ENCODE results near the gene PDGFC. TPM values are rescaled to one million over a fixed set of nuclear protein-coding genes. Genes with fewer than 3 reads are reported as not detected.

PDGFC gene
- total and polyA plus RNA-seq, 2 donors: 23.4 to 73.5 TPM

- H3K4me3 ChIP-seq (ENCODE audit: low read depth, low read length): no peak overlapping the region
- no peaks in the 10 kb centered on the region for H3K4me1 ChIP-seq (ENCODE audit: insufficient read depth)
- DNase-seq (ENCODE audit: extremely low spot score): no peak
- H3K27ac ChIP-seq (ENCODE audit: low read depth): no peak overlapping the region
- no peaks in the 10 kb centered on the region for H3K36me3 ChIP-seq (ENCODE audit: insufficient read depth)
- 97% methylated on average over 3 of the region's 3 CpGs for WGBS
These were observed 113.5 kb downstream of the PDGFC start for GRCh38 chr4:156858071-156858470.

GRCh38 chr4:156838761-156839160, 132.8 kb downstream of the PDGFC start:
- 96% methylated on average over 5 of the region's 5 CpGs for WGBS
- Histone ChIP-seq H3K27ac (ENCODE audit: low read depth) (no peak overlapping the region), H3K36me3 (ENCODE audit: insufficient read depth) (no peaks in the 10 kb centered on the region), H3K4me1 (ENCODE audit: insufficient read depth) (no peaks in the 10 kb centered on the region), H3K4me3 (ENCODE audit: low read depth, low read length) (no peak overlapping the region)
- DNase-seq (ENCODE audit: extremely low spot score): no peak

GRCh38 chr4:156837625-156838345, 133.8 kb downstream of the PDGFC start:
- no peak for DNase-seq (ENCODE audit: extremely low spot score)
- H3K4me3 ChIP-seq (ENCODE audit: low read depth, low read length): no peak overlapping the region
- H3K36me3 ChIP-seq (ENCODE audit: insufficient read depth): no peaks in the 10 kb centered on the region
- no peak overlapping the region for H3K27ac ChIP-seq (ENCODE audit: low read depth)
- WGBS: 62% methylated on average over 2 of the region's 2 CpGs
- no peaks in the 10 kb centered on the region for H3K4me1 ChIP-seq (ENCODE audit: insufficient read depth)

- Histone ChIP-seq H3K27ac (ENCODE audit: low read depth) (no peak overlapping the region), H3K36me3 (ENCODE audit: insufficient read depth) (no peaks in the 10 kb centered on the region), H3K4me3 (ENCODE audit: low read depth, low read length) (no peak overlapping the region), H3K4me1 (ENCODE audit: insufficient read depth) (no peaks in the 10 kb centered on the region)
- 94% methylated on average over 3 of the region's 3 CpGs for WGBS
- no peak for DNase-seq (ENCODE audit: extremely low spot score)
These were observed 138.7 kb downstream of the PDGFC start for GRCh38 chr4:156832886-156833285.

GRCh38 chr4:156830351-156830750, 141.2 kb downstream of the PDGFC start:
- no peak for DNase-seq (ENCODE audit: extremely low spot score)
- no peak overlapping the region for H3K27ac ChIP-seq (ENCODE audit: low read depth)

GRCh38 chr4:156829201-156829873, 142.3 kb downstream of the PDGFC start:
- Histone ChIP-seq H3K36me3 (ENCODE audit: insufficient read depth) (no peaks in the 10 kb centered on the region), H3K4me3 (ENCODE audit: low read depth, low read length) (no peak overlapping the region), H3K4me1 (ENCODE audit: insufficient read depth) (no peaks in the 10 kb centered on the region), H3K27ac (ENCODE audit: low read depth) (no peak overlapping the region)
- 49% methylated on average over 4 of the region's 4 CpGs for WGBS
- DNase-seq (ENCODE audit: extremely low spot score): no peak

More at GRCh38 chr4:156830351-156830750, 141.2 kb downstream of the PDGFC start:
- WGBS: 93% methylated on average over 4 of the region's 4 CpGs
- no peaks in the 10 kb centered on the region for H3K4me1 ChIP-seq (ENCODE audit: insufficient read depth)
- no peak overlapping the region for H3K4me3 ChIP-seq (ENCODE audit: low read depth, low read length)
- no peaks in the 10 kb centered on the region for H3K36me3 ChIP-seq (ENCODE audit: insufficient read depth)

GRCh38 chr4:156827519-156827918, 144.1 kb downstream of the PDGFC start:
- no peak for DNase-seq (ENCODE audit: extremely low spot score)
- Histone ChIP-seq H3K4me3 (ENCODE audit: low read depth, low read length) (no peak overlapping the region), H3K27ac (ENCODE audit: low read depth) (no peak overlapping the region), H3K36me3 (ENCODE audit: insufficient read depth) (no peaks in the 10 kb centered on the region), H3K4me1 (ENCODE audit: insufficient read depth) (no peaks in the 10 kb centered on the region)
- 70% methylated on average over 2 of the region's 2 CpGs for WGBS

- no peaks in the 10 kb centered on the region for H3K36me3 ChIP-seq (ENCODE audit: insufficient read depth)
- DNase-seq (ENCODE audit: extremely low spot score): no peak
- H3K27ac ChIP-seq (ENCODE audit: low read depth): no peak overlapping the region
- no peak overlapping the region for H3K4me3 ChIP-seq (ENCODE audit: low read depth, low read length)
- WGBS: 95% methylated on average over 4 of the region's 4 CpGs
- no peaks in the 10 kb centered on the region for H3K4me1 ChIP-seq (ENCODE audit: insufficient read depth)
These were observed 146.5 kb downstream of the PDGFC start for GRCh38 chr4:156825074-156825473.

GRCh38 chr4:156824451-156825060, 147.0 kb downstream of the PDGFC start:
- WGBS: 94% methylated on average over 2 of the region's 2 CpGs

GRCh38 chr4:156820931-156821330, 150.7 kb downstream of the PDGFC start:
- Histone ChIP-seq H3K4me1 (ENCODE audit: insufficient read depth) (no peaks in the 10 kb centered on the region), H3K36me3 (ENCODE audit: insufficient read depth) (no peaks in the 10 kb centered on the region), H3K4me3 (ENCODE audit: low read depth, low read length) (no peak overlapping the region), H3K27ac (ENCODE audit: low read depth) (no peak overlapping the region)
- DNase-seq (ENCODE audit: extremely low spot score): no peak
- WGBS: 45% methylated on average over 3 of the region's 3 CpGs

More at GRCh38 chr4:156824451-156825060, 147.0 kb downstream of the PDGFC start:
- no peaks in the 10 kb centered on the region for H3K36me3 ChIP-seq (ENCODE audit: insufficient read depth)
- H3K27ac ChIP-seq (ENCODE audit: low read depth): no peak overlapping the region
- no peak overlapping the region for H3K4me3 ChIP-seq (ENCODE audit: low read depth, low read length)
- no peak for DNase-seq (ENCODE audit: extremely low spot score)
- H3K4me1 ChIP-seq (ENCODE audit: insufficient read depth): no peaks in the 10 kb centered on the region

- Histone ChIP-seq H3K4me1 (ENCODE audit: insufficient read depth) (no peaks in the 10 kb centered on the region), H3K27ac (ENCODE audit: low read depth) (no peak overlapping the region), H3K36me3 (ENCODE audit: insufficient read depth) (no peaks in the 10 kb centered on the region), H3K4me3 (ENCODE audit: low read depth, low read length) (no peak overlapping the region)
- WGBS: 76% methylated on average over 2 of the region's 2 CpGs
- no peak for DNase-seq (ENCODE audit: extremely low spot score)
These were observed 155.2 kb downstream of the PDGFC start for GRCh38 chr4:156816360-156816755.

GRCh38 chr4:156815717-156816359, 155.8 kb downstream of the PDGFC start:
- 47% methylated on average over 4 of the region's 4 CpGs for WGBS
- no peak for DNase-seq (ENCODE audit: extremely low spot score)
- no peak overlapping the region for H3K4me3 ChIP-seq (ENCODE audit: low read depth, low read length)
- H3K36me3 ChIP-seq (ENCODE audit: insufficient read depth): no peaks in the 10 kb centered on the region
- H3K27ac ChIP-seq (ENCODE audit: low read depth): no peak overlapping the region
- H3K4me1 ChIP-seq (ENCODE audit: insufficient read depth): no peaks in the 10 kb centered on the region

- 93% methylated on average over 4 of the region's 4 CpGs for WGBS
- Histone ChIP-seq H3K27ac (ENCODE audit: low read depth) (no peak overlapping the region), H3K4me1 (ENCODE audit: insufficient read depth) (no peaks in the 10 kb centered on the region)
These were observed 159.6 kb downstream of the PDGFC start for GRCh38 chr4:156811963-156812362.

More at GRCh38 chr4:156811963-156812362, 159.6 kb downstream of the PDGFC start:
- H3K36me3 ChIP-seq (ENCODE audit: insufficient read depth): no peaks in the 10 kb centered on the region
- H3K4me3 ChIP-seq (ENCODE audit: low read depth, low read length): no peak overlapping the region
- DNase-seq (ENCODE audit: extremely low spot score): no peak

Data from urinary bladder (tissue), 4 donors.